PC-9 (cell line): ENCODE data around the gene PKP2.

Source experiments
- EZH2 ChIP-seq: fragments of 200-600 bp; sonication (generic); IDR thresholded peaks from 2 replicates; pipeline ENCODE4 v1.8.0; 2017; ENCODE audit warnings: antibody characterized with exemption, low read depth
- TF ChIP-seq, protein P1 (sequence below): fragments of 200-600 bp; sonication (generic); conservative IDR thresholded peaks from 2 replicates; pipeline ENCODE4 v1.6.1; 2017; ENCODE audit warnings: mixed run types, antibody characterized with exemption, mild to moderate bottlenecking, moderate library complexity

DNA sequence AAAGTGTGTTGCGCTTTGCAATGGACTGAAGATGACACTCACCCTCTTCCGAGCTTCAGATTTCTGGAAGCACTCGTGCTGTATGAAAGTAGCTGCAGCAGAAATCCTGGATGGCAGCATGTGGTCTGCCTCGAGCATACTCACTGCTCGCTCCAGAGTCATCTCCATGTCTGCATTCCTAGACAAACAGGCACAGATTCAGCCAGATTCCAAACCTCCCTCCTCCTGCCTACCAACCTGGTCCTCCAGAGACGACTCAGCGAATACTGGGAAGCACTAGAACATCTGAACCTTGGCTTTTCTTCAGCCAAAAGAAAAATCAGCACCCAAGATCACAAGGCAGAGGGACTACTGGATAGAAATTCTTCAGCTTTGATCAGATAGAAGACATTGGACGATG, 27.7 kb downstream of the PKP2 start:
- TF ChIP-seq, protein P1, sequence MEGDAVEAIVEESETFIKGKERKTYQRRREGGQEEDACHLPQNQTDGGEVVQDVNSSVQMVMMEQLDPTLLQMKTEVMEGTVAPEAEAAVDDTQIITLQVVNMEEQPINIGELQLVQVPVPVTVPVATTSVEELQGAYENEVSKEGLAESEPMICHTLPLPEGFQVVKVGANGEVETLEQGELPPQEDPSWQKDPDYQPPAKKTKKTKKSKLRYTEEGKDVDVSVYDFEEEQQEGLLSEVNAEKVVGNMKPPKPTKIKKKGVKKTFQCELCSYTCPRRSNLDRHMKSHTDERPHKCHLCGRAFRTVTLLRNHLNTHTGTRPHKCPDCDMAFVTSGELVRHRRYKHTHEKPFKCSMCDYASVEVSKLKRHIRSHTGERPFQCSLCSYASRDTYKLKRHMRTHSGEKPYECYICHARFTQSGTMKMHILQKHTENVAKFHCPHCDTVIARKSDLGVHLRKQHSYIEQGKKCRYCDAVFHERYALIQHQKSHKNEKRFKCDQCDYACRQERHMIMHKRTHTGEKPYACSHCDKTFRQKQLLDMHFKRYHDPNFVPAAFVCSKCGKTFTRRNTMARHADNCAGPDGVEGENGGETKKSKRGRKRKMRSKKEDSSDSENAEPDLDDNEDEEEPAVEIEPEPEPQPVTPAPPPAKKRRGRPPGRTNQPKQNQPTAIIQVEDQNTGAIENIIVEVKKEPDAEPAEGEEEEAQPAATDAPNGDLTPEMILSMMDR: no peak
- TF ChIP-seq EZH2: no peak
